Stimulated activated naive B cell treated with anti-CD40 and anti-IgM and Interleukin-4, amounts not matched to agents 10 μg/mL and 1 μg/mL and 100 μg/mL, for 72 hours (primary cell): ENCODE measurements around the gene CTR9.
A peak's percentile ranks its signal among the peaks of the same experiment; 100 is the strongest.

Source experiments
- ATAC-seq, 2 donors: fragments of 150-1000 bp; cut with Tn5 transposase; replicated peaks; 2 replicates each; pipeline ENCODE4 v1.10.0; 2021; ENCODE audit warnings: moderate library complexity in 1 of 2
- DNase-seq: peaks from one replicate; pipeline ENCODE4 v3.0.0; 2021
- H3K27ac Mint-ChIP-seq: one replicate; pipeline ENCODE4 v1.8.0; 2022; ENCODE audit warnings: mild to moderate bottlenecking, mixed read lengths
- H3K27me3 Mint-ChIP-seq, 2 donors: one replicate each; pipeline ENCODE4 v1.8.0; 2022; ENCODE audit warnings: mixed read lengths in 2 of 2
- H3K36me3 Mint-ChIP-seq, 2 donors: one replicate each; pipeline ENCODE4 v1.8.0; 2022; ENCODE audit warnings: mixed read lengths in 2 of 2, mild to moderate bottlenecking in 1 of 2
- H3K4me1 Mint-ChIP-seq, 2 donors: one replicate each; pipeline ENCODE4 v1.8.0; 2022; ENCODE audit warnings: mixed read lengths in 2 of 2, mild to moderate bottlenecking in 1 of 2
- H3K4me3 Mint-ChIP-seq, 2 donors: one replicate each; pipeline ENCODE4 v1.8.0; 2022; ENCODE audit warnings: mild to moderate bottlenecking in 2 of 2, mixed read lengths in 2 of 2, moderate library complexity in 1 of 2
- H3K9me3 Mint-ChIP-seq, 2 donors: one replicate each; pipeline ENCODE4 v1.8.0; 2022; ENCODE audit warnings: mixed read lengths in 2 of 2, mild to moderate bottlenecking in 1 of 2

Gene CTR9

DNA sequence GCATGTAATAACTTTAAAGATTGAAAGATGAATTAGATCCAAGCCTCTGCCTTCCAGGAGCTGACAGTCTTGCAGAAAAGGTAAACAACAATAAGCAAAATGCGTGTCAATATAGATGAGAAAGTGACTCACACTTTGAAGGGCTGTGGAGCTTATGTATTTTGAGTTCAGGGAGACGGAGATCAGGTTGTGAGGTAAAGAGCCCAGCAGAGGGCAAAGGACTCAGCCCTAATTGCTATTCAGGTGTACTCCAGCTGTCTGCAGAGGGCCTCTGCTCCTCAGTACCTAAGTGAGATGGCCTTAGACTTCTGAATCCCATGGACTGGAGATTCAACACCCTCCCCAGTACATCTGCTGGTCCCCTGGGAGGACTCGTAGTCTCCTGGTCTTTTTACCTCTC lies 22.9 kb upstream of the CTR9 start:
- Mint-ChIP-seq H3K36me3 (peaks cover 2 to 10% of the 10 kb centered on the region in 2 donors), H3K4me3 (no peak overlapping the region), H3K9me3 (peaks cover 0 to 6% of the 10 kb centered on the region in 2 donors), H3K27me3 (no peaks in the 10 kb centered on the region), H3K4me1 (peaks cover 17 to 26% of the 10 kb centered on the region in 2 donors), H3K27ac (no peak overlapping the region)
- ATAC-seq (no peak), DNase-seq (no peak)

DNA sequence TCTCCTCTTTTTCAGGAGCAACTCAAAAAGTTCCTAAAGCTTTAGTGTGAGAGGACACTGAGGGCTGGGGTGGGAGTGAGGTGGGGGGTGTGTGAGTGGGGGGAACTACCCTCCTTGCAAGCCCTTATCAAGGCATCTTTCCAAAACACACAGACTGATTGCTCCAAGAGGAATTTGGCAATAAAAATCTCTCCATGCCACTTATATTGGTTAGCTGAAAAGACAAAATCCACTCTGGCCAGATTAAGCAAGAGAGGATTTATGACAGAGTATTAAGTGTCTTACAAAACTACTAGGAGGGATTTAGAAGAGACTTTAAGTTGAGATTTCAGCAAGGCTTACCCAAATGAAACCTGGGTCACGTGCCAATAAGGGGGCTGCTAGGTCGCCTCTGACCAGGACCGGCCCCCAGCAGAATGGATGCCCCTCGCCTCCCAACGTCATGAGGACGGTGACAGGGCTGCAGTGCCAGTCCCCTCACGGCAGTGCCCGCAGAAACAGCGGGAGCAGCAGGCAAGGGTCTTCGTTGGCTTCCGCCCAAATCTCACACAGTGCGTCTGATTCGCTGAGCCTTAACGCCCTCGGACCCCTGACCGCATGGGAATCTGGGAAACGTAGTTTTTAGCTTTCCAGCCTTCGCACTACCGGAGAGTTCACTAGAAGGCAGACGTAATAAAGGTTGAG lies 22.1 kb upstream of the CTR9 start:
- Mint-ChIP-seq H3K4me3 (no peak overlapping the region), H3K27ac (no peak overlapping the region), H3K27me3 (no peaks in the 10 kb centered on the region), H3K4me1 (peaks cover 17 to 26% of the 10 kb centered on the region in 2 donors), H3K36me3 (peaks cover 2 to 10% of the 10 kb centered on the region in 2 donors), H3K9me3 (peaks cover 0 to 6% of the 10 kb centered on the region in 2 donors)
- ATAC-seq (no peak), DNase-seq (no peak)

DNA sequence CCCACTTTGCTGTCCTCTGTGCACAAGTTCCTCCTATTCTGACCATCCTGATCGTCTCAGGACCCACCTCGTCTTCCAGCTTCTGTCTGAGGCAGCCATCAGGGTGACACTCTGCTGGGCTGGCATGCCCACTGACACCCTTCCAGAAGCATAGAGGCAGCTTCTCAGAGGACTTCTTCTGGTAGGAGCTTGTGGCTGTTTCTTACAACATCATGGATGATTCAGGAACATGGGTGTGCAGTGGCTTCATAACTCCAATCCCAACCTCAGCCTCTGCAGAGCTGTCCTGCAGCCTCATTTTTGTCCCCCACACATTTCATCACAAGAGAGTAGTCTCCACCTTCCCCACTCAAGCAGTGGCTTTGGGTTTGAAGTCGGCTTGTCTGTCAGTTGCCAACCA lies 20.9 kb upstream of the CTR9 start:
- Mint-ChIP-seq H3K36me3 (peaks cover 2 to 10% of the 10 kb centered on the region in 2 donors), H3K27ac (no peak overlapping the region), H3K9me3 (peaks cover 0 to 6% of the 10 kb centered on the region in 2 donors), H3K27me3 (no peaks in the 10 kb centered on the region), H3K4me1 (peaks cover 19 to 25% of the 10 kb centered on the region in 2 donors), H3K4me3 (no peak overlapping the region)
- DNase-seq = no peak
- no peak for ATAC-seq

DNA sequence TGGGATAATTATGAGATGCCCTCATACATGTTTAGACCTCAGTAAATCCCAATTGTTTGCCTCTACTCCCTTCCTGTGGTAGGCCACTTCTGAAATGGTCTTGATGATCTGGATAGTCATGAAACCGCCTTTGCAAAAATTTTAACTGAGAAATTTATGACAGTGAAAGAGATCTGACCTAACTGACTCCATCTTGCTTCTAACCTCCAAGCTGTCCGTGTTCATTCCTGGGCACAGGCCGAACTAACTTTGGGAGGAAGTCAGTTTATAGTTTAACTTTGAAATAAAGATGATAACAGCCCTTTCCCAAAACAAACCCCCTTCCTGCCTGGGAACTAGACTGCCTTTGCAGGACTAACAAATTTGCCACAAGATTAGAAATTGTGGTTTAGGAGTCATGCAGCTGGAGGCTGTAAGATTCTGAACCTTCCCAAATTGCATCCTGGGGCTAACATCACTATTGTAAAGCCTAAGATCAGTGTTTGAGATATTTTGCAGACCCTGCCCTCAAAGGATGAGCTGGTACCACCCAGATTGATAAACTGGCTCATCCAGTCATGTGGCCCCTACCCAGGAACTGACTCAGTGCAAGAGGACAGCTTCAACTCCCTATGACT lies 19.9 kb upstream of the CTR9 start:
- Mint-ChIP-seq H3K36me3 (no peaks in the 10 kb centered on the region), H3K4me1 (peaks cover 16 to 25% of the 10 kb centered on the region in 2 donors), H3K27me3 (no peaks in the 10 kb centered on the region), H3K4me3 (no peak overlapping the region), H3K27ac (no peak overlapping the region), H3K9me3 (no peaks in the 10 kb centered on the region)
- DNase-seq (no peak), ATAC-seq (no peak)

DNA sequence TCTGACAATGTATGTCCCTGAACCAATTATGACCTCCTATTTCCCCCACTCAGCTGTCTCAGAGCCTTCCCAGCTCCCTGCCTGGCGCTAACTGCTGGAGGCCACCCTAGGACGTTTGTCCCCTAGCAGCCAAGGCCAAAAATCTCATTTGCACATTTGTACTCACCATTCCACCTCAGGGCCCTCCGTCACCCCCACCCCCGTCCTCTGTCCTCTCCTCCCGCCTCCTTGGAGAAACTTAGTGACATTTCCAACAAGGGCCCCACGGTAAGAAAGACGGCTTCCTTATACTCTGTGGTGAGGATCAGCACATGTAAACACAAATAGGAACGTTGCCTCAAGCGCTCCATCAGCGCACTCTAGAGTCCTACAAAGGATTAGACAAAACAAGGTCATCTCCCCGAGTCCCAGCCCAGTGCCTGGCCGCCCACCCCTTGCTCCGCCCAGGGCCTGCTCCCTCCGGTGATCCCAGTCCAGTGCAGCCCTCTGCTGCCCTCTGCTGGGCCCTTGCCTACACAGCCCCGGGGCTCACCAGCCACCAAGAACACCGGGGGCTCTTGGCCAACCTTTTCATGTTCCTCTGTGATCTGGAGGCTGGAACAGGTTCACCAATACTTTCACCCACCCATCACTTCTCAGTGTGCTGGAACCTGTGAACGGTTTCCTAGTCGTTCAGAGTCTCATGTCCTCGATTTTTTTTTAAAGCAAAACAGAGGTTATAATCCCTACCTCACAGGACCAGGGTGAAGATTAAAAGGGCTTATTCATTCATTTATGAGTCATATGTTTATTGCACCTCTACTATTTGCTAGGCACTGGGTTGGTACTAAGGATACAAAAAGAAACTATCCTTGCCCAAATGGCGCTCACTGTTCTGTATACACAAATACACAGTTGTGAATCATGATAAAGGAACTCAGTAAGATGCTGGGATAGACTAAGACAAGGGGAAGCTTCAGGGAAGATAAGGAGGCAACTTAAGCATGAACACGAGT lies 15.3 kb upstream of the CTR9 start:
- Mint-ChIP-seq H3K27ac (peak overlapping the region; percentile 72), H3K36me3 (no peaks in the 10 kb centered on the region), H3K9me3 (no peaks in the 10 kb centered on the region), H3K27me3 (no peaks in the 10 kb centered on the region), H3K4me3 (peak overlapping the region; percentile 67 to 71), H3K4me1 (peaks cover 10 to 12% of the 10 kb centered on the region in 2 donors)
- DNase-seq = peak; percentile 88
- ATAC-seq = peak; percentile 100

DNA sequence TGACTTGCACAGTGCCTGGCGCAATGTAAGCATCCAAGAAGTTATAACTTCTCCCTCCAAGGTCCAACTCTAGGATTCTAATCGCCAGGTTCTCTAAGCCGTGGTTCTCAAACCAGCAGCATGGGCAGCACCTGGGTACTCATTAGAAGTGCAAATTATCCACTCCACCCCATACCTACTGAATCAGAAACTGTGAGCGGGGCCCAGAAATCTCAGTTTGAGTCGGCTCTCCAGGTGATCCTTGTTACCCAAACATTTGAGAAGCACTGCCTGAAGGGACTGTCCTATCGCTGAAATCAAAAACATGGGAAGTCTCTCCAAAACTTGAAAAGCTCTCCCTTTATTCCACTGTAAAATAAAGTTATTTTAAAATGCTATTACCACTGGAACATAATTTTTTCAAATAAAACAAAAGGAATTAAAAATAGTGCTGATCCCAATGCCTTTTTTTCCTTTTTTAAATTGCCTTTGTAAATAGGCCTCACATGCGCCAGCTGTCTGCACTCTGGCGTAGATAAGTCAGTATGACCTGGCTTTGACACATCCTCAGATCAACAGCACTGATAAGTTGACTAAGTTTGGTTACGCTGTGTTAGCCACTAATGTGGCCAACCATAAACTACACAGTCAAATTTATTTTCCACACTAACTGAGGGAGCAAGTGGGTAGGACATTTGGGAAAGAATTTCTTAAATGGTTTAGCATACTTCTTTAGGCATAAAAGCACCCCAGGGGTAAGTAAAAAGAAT lies 8.4 kb upstream of the CTR9 start:
- ATAC-seq = no peak
- H3K9me3 Mint-ChIP-seq = no peaks in the 10 kb centered on the region
- no peaks in the 10 kb centered on the region for H3K27me3 Mint-ChIP-seq
- H3K27ac Mint-ChIP-seq = no peak overlapping the region
- no peak overlapping the region for H3K4me3 Mint-ChIP-seq
- peaks cover 6 to 13% of the 10 kb centered on the region in 2 donors for H3K4me1 Mint-ChIP-seq
- DNase-seq = no peak
- no peaks in the 10 kb centered on the region for H3K36me3 Mint-ChIP-seq

DNA sequence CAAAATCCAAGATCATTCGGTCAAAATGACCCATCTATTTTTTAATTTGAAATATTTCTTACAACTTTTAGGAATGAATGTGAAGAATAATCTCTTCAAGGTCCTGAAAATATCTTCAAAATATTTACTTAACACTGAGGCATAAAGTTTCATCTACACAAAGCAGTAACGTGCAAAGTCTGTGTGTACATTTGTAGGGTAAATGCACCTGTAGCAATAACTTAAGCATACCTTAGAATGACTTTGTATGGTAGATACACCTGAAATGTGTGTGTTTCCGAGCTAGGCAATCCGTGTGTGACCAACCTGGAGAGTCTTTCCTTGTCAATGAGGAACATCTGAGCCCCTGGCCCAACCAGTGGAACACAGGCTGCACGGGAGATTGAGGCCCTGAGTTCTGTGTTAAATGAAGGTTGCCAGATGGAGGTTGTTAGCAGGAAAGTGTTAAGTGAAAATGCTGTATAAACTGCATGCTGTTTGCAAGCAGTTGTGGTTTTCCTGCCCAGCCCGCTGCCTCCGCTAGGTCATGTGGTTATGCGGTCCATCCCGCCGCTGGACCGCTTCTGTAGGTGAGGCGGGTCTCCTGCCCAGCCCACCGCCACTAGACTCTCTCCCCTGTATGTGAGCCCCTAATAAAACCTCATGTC lies 7.6 kb upstream of the CTR9 start:
- H3K27me3 Mint-ChIP-seq = no peaks in the 10 kb centered on the region
- DNase-seq = no peak
- H3K36me3 Mint-ChIP-seq = no peaks in the 10 kb centered on the region
- H3K4me1 Mint-ChIP-seq = peaks cover 6 to 13% of the 10 kb centered on the region in 2 donors
- H3K4me3 Mint-ChIP-seq = peak overlapping the region; percentile 62 to 65
- H3K27ac Mint-ChIP-seq = peak overlapping the region; percentile 45
- no peaks in the 10 kb centered on the region for H3K9me3 Mint-ChIP-seq
- ATAC-seq = peak in 1 of 2 donors; percentile 27

DNA sequence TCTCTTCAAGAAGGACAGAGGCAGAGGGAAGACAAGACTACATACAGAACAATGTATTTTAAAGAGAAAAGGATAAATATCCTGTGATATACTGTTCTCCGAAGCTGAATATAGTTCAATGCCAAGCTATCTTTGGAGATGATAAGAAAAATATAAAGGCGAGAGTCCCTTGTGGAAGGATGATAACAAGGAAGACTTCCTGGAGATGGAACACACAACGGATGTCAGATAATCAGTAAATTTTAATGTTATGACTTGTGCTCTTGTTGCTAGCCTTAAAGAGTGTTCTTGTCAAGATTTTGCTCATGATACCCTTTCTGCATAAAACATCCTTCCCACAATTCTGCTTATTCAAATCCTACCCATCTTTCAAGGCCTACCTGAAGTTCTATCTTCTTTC lies 6.8 kb upstream of the CTR9 start:
- H3K4me3 Mint-ChIP-seq = no peak overlapping the region
- H3K4me1 Mint-ChIP-seq = peaks cover 7 to 13% of the 10 kb centered on the region in 2 donors
- H3K27ac Mint-ChIP-seq = no peak overlapping the region
- no peaks in the 10 kb centered on the region for H3K9me3 Mint-ChIP-seq
- ATAC-seq (no peak), DNase-seq (no peak)
- H3K36me3 Mint-ChIP-seq = no peaks in the 10 kb centered on the region
- no peaks in the 10 kb centered on the region for H3K27me3 Mint-ChIP-seq

DNA sequence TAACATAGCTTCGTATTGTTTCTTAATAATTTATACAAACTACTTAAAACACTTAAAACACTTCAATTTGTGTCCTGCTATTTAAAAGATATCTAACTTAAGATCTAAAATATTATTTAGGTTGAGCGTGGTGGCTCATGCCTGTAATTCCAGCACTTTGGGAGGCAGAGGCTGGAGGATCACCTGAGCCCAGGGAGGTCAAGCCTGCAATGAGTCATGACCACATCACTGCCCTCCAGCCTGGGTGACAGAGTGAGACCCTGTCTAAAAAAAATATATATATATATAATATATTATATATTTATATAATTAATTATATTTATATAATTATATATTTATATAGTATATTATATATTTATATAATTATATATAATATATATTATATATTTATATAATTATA lies 4.2 kb upstream of the CTR9 start:
- Mint-ChIP-seq H3K27me3 (no peaks in the 10 kb centered on the region), H3K4me1 (peaks cover 10 to 13% of the 10 kb centered on the region in 2 donors), H3K36me3 (no peaks in the 10 kb centered on the region), H3K4me3 (no peak overlapping the region), H3K27ac (no peak overlapping the region), H3K9me3 (no peaks in the 10 kb centered on the region)
- ATAC-seq (no peak), DNase-seq (no peak)

DNA sequence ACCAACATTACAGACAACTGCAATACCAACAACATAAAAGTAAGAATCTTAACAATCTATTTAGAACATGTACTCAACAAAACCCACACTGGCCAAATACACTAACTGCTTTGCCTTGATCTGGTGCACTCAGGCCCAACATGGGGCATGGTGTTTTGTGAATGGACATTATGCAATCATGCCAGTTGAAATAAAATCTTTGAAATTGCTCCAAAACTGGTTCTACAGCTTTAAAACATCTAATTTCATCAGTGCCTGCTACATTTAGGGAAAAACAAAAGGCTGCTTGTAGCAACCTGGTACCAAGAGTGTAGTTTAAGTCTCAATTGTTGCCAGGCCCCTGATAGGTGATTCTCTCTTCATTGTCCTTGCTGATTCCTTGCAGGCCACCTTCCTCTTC lies 3.3 kb upstream of the CTR9 start:
- Mint-ChIP-seq H3K27ac (no peak overlapping the region), H3K4me3 (no peak overlapping the region), H3K9me3 (no peaks in the 10 kb centered on the region), H3K36me3 (peaks cover 1 to 4% of the 10 kb centered on the region in 2 donors), H3K27me3 (no peaks in the 10 kb centered on the region), H3K4me1 (peaks cover 12 to 15% of the 10 kb centered on the region in 2 donors)
- ATAC-seq = no peak
- DNase-seq = no peak

DNA sequence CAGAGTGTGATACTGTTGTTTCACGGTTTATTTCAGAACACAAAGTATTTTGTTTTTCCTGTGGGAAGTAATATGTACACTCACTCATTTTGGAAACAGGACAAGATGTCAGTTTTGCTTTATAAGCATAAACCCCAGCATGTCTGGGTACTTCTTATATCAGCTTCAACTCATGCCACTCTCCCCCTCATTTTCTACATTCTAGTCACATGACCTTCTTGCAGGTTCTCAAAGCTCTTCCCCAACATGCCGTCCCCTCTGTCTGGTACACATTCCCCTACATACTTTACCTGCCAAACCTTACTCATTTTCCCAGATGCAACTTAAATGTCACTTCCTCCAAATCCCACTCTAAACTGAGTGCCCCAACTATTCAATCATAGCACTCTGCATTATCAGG lies 1.6 kb upstream of the CTR9 start:
- H3K4me1 Mint-ChIP-seq = peaks cover 6 to 7% of the 10 kb centered on the region in 2 donors
- no peak overlapping the region for H3K27ac Mint-ChIP-seq
- H3K4me3 Mint-ChIP-seq = no peak overlapping the region
- no peaks in the 10 kb centered on the region for H3K9me3 Mint-ChIP-seq
- H3K36me3 Mint-ChIP-seq = peaks cover 1 to 4% of the 10 kb centered on the region in 2 donors
- no peak for ATAC-seq
- no peak for DNase-seq
- H3K27me3 Mint-ChIP-seq = no peaks in the 10 kb centered on the region

DNA sequence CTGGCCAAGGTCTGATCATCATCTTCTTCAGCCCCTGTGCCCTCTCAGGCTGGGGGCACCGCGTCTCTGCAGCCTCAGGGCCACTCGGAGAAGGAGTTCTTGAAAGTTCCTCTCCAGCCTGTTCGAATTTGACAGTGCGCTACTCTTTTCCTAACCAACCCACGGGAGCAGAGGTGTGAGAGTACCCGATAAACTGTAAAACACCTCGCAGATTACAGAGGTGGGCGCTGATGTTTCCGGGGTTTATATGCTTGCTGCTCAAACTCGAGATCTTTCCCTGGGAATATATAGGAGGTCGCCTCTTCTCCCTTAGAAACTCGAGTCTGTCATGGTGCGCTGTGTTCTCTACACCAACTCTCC lies 515 bp downstream of the CTR9 start:
- no peaks in the 10 kb centered on the region for H3K27me3 Mint-ChIP-seq
- DNase-seq (no peak), ATAC-seq (peak; percentile 25 to 35)
- H3K27ac Mint-ChIP-seq = peak overlapping the region; percentile 95
- H3K36me3 Mint-ChIP-seq = peaks cover 8 to 10% of the 10 kb centered on the region in 2 donors
- H3K4me1 Mint-ChIP-seq = peaks cover 6 to 7% of the 10 kb centered on the region in 2 donors
- no peaks in the 10 kb centered on the region for H3K9me3 Mint-ChIP-seq
- H3K4me3 Mint-ChIP-seq = peak overlapping the region; percentile 92 to 94

DNA sequence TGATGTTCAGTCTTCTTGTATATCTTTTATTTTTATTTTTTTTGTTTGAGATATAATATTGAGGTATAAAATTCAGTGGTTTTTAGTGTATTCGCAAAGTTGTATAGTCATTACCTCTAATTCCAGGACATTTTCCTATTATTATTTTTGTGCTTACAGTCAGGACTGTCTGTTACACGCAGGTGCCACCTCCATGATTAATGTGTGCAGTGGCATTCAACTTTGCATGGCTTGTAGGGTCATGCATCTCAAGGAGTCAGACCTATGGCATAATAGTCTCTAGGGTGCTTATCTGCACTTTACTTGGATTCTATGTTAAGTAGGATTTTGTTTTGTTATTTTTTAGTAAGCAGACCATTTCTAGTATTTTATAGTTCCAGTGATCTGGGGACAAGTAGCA lies 1.0 kb downstream of the CTR9 start:
- no peak for ATAC-seq
- Mint-ChIP-seq H3K27ac (no peak overlapping the region), H3K4me1 (peaks cover 6 to 7% of the 10 kb centered on the region in 2 donors), H3K27me3 (no peaks in the 10 kb centered on the region), H3K4me3 (peak overlapping the region; percentile 92 to 94), H3K36me3 (peaks cover 10 to 12% of the 10 kb centered on the region in 2 donors), H3K9me3 (no peaks in the 10 kb centered on the region)
- DNase-seq = no peak
